ENCODE results near the gene PNPT1. TPM values are rescaled to one million over a fixed set of nuclear protein-coding genes. Genes with fewer than 3 reads are reported as not detected.
"Not testable (repeated sequence)": the region's sequence is repeated elsewhere in the genome, so short reads cannot be mapped to it uniquely, and the experiment has no call there.

The PNPT1 gene
- 10 to 100 TPM; 19.5 to 23.3 TPM for total RNA-seq
- 10 to 100 TPM in 1 of 2 donors, 1 to 10 TPM in 1; 9.4 to 13.2 TPM for polyA plus RNA-seq
- long read RNA-seq, donor 1, full-length matches to known transcripts: 2 of 2 reads
- long read RNA-seq, donor 1, partial matches to known transcripts: 0 of 2 reads
- long read RNA-seq, donor 1, other reads (novel, unspliced or antisense): 0 of 2 reads
- long read RNA-seq, donor 2: 0 reads
- long read RNA-seq, donor 3: 0 reads
- long read RNA-seq, donor 4: 0 reads
- long read RNA-seq, donor 5: 0 reads

GRCh38 chr2:55693181-55694125, at the start of gene PNPT1:
Gene PNPT1, minus strand, starts transcription at chr2:55693844. Its CDS starts 21 bp downstream, at chr2:55693823.
- peak; percentile 100 for ATAC-seq (ENCODE audit: insufficient read depth, low FRiP score)
- H3K4me3 ChIP-seq: peak within 1 kb of the TSS; percentile 76
- no peaks in the 10 kb centered on the region for H3K9me3 ChIP-seq (ENCODE audit: control insufficient read depth in 4 of 4, insufficient read depth in 3 of 4, low read length in 3 of 4)
- peak within 1 kb of the TSS; percentile 4 to 43 for H3K27ac ChIP-seq (ENCODE audit: low read depth in 1 of 2, low read length in 1 of 2)
- H3K4me1 ChIP-seq (ENCODE audit: control insufficient read depth in 5 of 5, insufficient read depth in 5 of 5, low read length in 5 of 5): peaks cover 0 to 3% (median 0%) of the 10 kb centered on the region in 5 donors
- H3K36me3 ChIP-seq (ENCODE audit: control insufficient read depth in 4 of 4, insufficient read depth in 4 of 4, low read length in 4 of 4): no peaks in the 10 kb centered on the region
- peak; percentile 95 to 97 (median 95) for DNase-seq
- TF ChIP-seq CTCF (IDR thresholded peaks at IDR 0.05; ENCODE audit: control extremely low read depth, extremely low read depth): no peak
- H3K27me3 ChIP-seq (ENCODE audit: control insufficient read depth in 3 of 3, insufficient read depth in 3 of 3, low read length in 2 of 3): peaks cover 0 to 5% (median 0%) of the 10 kb centered on the region in 3 donors
- H3K9ac ChIP-seq (ENCODE audit: insufficient read depth in 1 of 2, low read length in 2 of 2): peak within 1 kb of the TSS; percentile 42 to 77
- 0% methylated on average over 56 of the region's 56 CpGs for WGBS, 2 donors

GRCh38 chr2:55742996-55743395, 49.4 kb upstream of the PNPT1 start:
- Histone ChIP-seq H3K4me1 (ENCODE audit: control insufficient read depth in 5 of 5, insufficient read depth in 5 of 5, low read length in 5 of 5) (no peaks in the 10 kb centered on the region), H3K4me3 (no peak overlapping the region), H3K27ac (ENCODE audit: low read depth in 1 of 2, low read length in 1 of 2) (no peak overlapping the region), H3K27me3 (ENCODE audit: control insufficient read depth in 3 of 3, insufficient read depth in 3 of 3, low read length in 2 of 3) (no peaks in the 10 kb centered on the region), H3K9me3 (ENCODE audit: control insufficient read depth in 4 of 4, insufficient read depth in 3 of 4, low read length in 3 of 4) (no peaks in the 10 kb centered on the region), H3K36me3 (ENCODE audit: control insufficient read depth in 4 of 4, insufficient read depth in 4 of 4, low read length in 4 of 4) (no peaks in the 10 kb centered on the region), H3K9ac (ENCODE audit: insufficient read depth in 1 of 2, low read length in 2 of 2) (no peak overlapping the region)
- no peak for DNase-seq
- no peak for TF ChIP-seq CTCF (IDR thresholded peaks at IDR 0.05; ENCODE audit: control extremely low read depth, extremely low read depth)
- WGBS, 2 donors: 73 to 92% methylated on average over 3 of the region's 3 CpGs
- ATAC-seq (ENCODE audit: insufficient read depth, low FRiP score): no peak

GRCh38 chr2:55736019-55736536, 42.4 kb upstream of the PNPT1 start:
- H3K9me3 ChIP-seq (ENCODE audit: control insufficient read depth in 4 of 4, insufficient read depth in 3 of 4, low read length in 3 of 4); H3K4me3 ChIP-seq; DNase-seq; H3K4me1 ChIP-seq (ENCODE audit: control insufficient read depth in 5 of 5, insufficient read depth in 5 of 5, low read length in 5 of 5); H3K27me3 ChIP-seq (ENCODE audit: control insufficient read depth in 3 of 3, insufficient read depth in 3 of 3, low read length in 2 of 3); H3K27ac ChIP-seq (ENCODE audit: low read depth in 1 of 2, low read length in 1 of 2); H3K9ac ChIP-seq (ENCODE audit: insufficient read depth in 1 of 2, low read length in 2 of 2); ATAC-seq (ENCODE audit: insufficient read depth, low FRiP score); H3K36me3 ChIP-seq (ENCODE audit: control insufficient read depth in 4 of 4, insufficient read depth in 4 of 4, low read length in 4 of 4): not testable (repeated sequence)
- 93 to 96% methylated on average over 5 of the region's 5 CpGs for WGBS, 2 donors

GRCh38 chr2:55734726-55735125, 41.1 kb upstream of the PNPT1 start:
- ATAC-seq (ENCODE audit: insufficient read depth, low FRiP score): no peak
- 78 to 96% methylated on average over 1 of the region's 1 CpG for WGBS, 2 donors
- no peak for TF ChIP-seq CTCF (IDR thresholded peaks at IDR 0.05; ENCODE audit: control extremely low read depth, extremely low read depth)
- Histone ChIP-seq H3K9ac (ENCODE audit: insufficient read depth in 1 of 2, low read length in 2 of 2) (no peak overlapping the region), H3K27ac (ENCODE audit: low read depth in 1 of 2, low read length in 1 of 2) (no peak overlapping the region), H3K9me3 (ENCODE audit: control insufficient read depth in 4 of 4, insufficient read depth in 3 of 4, low read length in 3 of 4) (no peaks in the 10 kb centered on the region), H3K27me3 (ENCODE audit: control insufficient read depth in 3 of 3, insufficient read depth in 3 of 3, low read length in 2 of 3) (no peaks in the 10 kb centered on the region), H3K4me1 (ENCODE audit: control insufficient read depth in 5 of 5, insufficient read depth in 5 of 5, low read length in 5 of 5) (peaks cover 0 to 3% (median 0%) of the 10 kb centered on the region in 5 donors), H3K4me3 (no peak overlapping the region), H3K36me3 (ENCODE audit: control insufficient read depth in 4 of 4, insufficient read depth in 4 of 4, low read length in 4 of 4) (no peaks in the 10 kb centered on the region)
- no peak for DNase-seq
